ENCODE results near the gene ERBB3.

ERBB3 gene

GRCh38 chr12:56130876-56131275, 50.9 kb downstream of the ERBB3 start:
- TF ChIP-seq CTCF (IDR thresholded peaks at IDR 0.05) = no peak
- Histone ChIP-seq H3K4me3 (no peak overlapping the region), H3K27ac (peak overlapping the region in 1 of 2 donors; percentile 98)
- no peak for DNase-seq (ENCODE audit: low spot score)

GRCh38 chr12:56134897-56135296, 54.9 kb downstream of the ERBB3 start:
- DNase-seq (ENCODE audit: low spot score) = no peak
- Histone ChIP-seq H3K27ac (no peak overlapping the region), H3K4me3 (no peak overlapping the region)
- no peak for TF ChIP-seq CTCF (IDR thresholded peaks at IDR 0.05)

DNA sequence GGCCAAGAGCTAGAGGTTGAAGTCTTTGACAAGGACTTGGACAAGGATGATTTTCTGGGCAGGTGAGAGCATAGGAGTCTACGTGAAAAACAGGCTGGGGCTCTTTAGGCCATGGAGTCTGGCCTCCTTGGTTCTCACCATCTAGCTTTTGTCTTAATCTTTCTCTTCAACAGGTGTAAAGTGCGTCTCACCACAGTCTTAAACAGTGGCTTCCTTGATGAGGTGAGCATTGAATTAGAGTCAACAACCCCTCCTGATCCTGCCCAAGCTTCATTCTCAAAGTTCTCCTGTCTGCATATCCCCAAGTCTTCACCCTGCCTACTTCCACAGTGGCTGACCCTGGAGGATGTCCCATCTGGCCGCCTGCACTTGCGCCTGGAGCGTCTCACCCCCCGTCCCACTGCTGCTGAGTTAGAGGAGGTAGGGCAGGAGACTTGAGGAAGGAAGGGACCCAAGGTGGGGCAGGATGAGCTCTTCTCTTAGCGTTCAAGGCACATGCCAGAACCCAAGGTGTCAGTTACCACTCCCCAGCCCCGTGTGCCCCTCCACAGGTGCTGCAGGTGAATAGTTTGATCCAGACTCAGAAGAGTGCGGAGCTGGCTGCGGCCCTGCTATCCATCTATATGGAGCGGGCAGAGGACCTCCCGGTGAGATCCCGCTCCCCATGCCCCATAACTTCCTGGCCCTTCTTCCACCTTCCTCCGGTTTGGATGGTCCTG, 58.0 kb downstream of the ERBB3 start:
- TF ChIP-seq CTCF (IDR thresholded peaks at IDR 0.05) = no peak
- no peak overlapping the region for H3K27ac ChIP-seq
- DNase-seq (ENCODE audit: low spot score) = no peak
- H3K4me3 ChIP-seq = no peak overlapping the region

- Histone ChIP-seq H3K4me3 (no peak overlapping the region), H3K27ac (peak overlapping the region in 1 of 2 donors; percentile 64)
- DNase-seq (ENCODE audit: low spot score) = no peak
- TF ChIP-seq CTCF (IDR thresholded peaks at IDR 0.05) = no peak
Measured at GRCh38 chr12:56141946-56142784, 62.2 kb downstream of the ERBB3 start.

- no peak for DNase-seq (ENCODE audit: low spot score)
- H3K27ac ChIP-seq = peak overlapping the region in 1 of 2 donors; percentile 64
Measured at GRCh38 chr12:56143217-56143616, 63.3 kb downstream of the ERBB3 start.

DNA sequence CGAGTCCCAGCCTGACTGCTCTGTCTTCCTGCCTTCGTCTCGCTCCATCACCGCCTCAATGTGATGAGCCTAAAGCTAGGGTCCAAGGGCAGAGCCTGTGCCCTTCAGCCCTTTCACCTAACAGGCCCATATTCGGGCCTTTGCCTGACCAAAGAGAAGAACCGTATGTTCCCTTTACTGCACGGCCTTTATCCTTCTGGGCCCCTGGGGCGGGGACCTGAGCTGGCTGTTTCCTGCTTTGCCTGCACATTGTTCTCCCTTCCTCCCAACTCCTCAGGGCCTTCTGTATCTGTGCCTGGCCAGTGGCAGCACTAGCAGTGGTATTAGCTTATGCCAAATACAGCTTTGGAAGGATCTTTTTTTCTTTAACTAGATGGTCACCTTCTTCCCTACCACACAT, 63.9 kb downstream of the ERBB3 start:
- TF ChIP-seq CTCF (IDR thresholded peaks at IDR 0.05) = no peak
- no peak overlapping the region for H3K4me3 ChIP-seq
- peak overlapping the region in 1 of 2 donors; percentile 64 for H3K27ac ChIP-seq
- DNase-seq (ENCODE audit: low spot score) = no peak

More at GRCh38 chr12:56143217-56143616, 63.3 kb downstream of the ERBB3 start:
- H3K4me3 ChIP-seq = no peak overlapping the region
- no peak for TF ChIP-seq CTCF (IDR thresholded peaks at IDR 0.05)
